Testis (tissue), 2 donors: ENCODE data around the gene TMEM260.

ENCODE experiments used
- CTCF ChIP-seq, 3 experiments: fragments of 450-650 bp in 2 of 3; fragments of 200-600 bp in 1 of 3; sonication (generic) in 1 of 3; IDR thresholded peaks; one replicate each; pipeline ENCODE4 v1.5.1; 2016 to 2019; ENCODE audit warnings: antibody characterized with exemption in 3 of 3, mild to moderate bottlenecking in 2 of 3, moderate library complexity in 1 of 3
- POLR2A ChIP-seq: fragments of 450-650 bp; IDR thresholded peaks from one replicate; pipeline ENCODE4 v1.6.1; 2017; ENCODE audit warnings: antibody characterized with exemption, mild to moderate bottlenecking, moderate library complexity

DNA sequence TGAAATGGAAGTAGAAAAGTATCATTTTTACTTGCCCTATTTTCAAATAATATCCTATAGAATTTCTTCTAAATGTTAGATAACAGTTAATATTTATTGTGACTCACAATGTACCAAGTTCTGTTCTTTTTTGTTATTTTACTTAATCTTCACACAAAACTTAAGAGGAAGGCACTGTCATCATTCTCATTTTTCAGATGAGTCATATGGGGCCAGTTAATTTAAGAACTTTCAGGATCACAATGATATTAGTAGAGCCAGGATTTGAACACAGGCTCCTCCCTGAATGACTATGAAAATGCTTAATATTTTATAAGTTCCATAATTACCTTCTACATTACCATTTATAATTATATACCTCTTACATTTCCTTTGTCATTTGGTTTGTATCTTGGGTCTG lies 10.4 kb upstream of the TMEM260 start:
- TF ChIP-seq CTCF (IDR thresholded peaks at IDR 0.05) (no peak), POLR2A (no peak)
